ENCODE data around the gene ANAPC15.

Gene ANAPC15

DNA sequence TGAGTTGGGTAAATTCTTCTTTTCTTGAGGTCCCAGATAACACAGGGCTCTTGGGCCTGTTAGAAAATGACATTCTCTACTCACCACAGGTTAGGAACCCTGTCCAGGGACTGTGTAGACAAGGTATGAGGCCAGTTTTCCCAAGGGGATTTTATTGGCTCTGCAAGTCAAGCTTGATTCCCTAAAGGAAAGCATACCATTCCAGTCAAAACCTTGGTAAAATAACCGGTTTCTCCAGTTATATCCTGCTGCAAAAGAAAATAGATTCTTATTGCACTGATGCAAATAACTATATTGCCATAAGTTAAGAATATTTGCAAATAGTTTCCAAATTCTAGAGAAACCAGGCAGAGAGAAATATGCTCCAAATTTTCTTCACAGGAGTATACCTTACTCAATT, 13.5 kb upstream of the ANAPC15 start:
- no peak for DNase-seq (ENCODE audit: low read depth)

DNA sequence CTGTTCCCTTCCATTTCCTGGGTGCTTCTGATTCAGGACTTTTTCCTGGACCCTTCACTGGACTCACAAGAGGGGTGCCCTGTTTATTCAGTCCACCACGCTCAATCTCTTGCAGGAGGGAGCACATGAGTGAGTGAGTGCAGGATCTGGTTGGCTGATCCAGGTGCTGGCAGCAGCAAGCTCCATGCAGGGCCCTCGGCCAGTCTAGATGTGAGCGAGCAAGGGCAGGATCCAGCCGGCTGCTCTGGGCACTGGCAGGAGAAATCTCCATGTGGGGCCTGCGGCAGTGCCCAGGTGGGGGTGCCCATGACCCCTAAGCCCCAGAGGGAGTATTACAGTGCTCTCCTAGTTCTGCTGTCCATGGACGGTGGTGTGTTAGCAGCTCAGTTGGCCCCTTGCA, 11.6 kb upstream of the ANAPC15 start:
- DNase-seq (ENCODE audit: low read depth), result no peak

DNA sequence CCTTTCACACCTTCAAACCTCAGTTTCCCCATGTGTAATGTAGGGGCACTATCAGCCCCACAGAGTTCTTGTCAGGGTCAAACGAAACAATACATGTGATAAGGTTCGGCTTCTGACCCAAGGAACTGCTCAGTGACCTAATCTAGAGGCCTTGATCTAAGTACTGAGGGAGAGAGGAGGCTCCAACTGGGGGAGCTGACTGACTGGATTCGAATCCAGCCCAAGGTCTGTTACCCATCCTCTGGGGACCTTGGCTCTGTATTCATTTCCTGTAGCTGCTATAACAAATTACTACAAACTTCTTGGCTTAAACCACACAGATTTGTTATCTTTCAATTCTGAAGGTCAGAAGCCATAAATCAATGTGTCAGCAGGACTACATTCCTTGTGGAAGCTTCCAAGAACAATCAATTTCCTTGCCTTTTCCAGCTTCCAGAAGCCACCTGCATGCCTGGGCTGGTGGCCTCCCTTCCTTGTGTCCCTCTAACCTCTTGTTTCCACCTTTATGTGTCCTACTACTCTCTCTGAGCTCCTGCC, 10.7 kb upstream of the ANAPC15 start:
- no peak for DNase-seq (ENCODE audit: low read depth)

- DNase-seq (ENCODE audit: low read depth), result no peak
Observed at GRCh38 chr11:72122607-72123006, 10.1 kb upstream of the ANAPC15 start.

DNA sequence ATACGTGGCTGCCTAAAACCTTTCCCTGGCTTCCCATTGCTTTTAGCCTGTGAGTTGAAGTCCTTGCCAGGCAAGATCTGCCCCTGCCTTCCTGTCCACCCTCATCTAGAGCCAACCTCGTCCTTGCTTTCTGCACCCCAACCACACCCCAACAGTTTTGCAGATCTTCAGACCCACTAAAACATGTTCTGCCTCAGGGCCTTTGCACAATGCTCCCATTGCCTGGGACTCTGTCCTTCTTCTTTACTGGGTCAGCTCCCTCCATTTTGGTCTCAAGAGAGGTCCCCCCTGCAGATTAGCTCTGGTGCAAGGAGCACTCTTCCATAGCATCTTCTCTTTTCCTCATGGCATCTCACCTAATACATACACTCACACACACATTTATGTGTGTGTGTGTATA, 8.4 kb upstream of the ANAPC15 start:
- DNase-seq (ENCODE audit: low read depth), result no peak

DNA sequence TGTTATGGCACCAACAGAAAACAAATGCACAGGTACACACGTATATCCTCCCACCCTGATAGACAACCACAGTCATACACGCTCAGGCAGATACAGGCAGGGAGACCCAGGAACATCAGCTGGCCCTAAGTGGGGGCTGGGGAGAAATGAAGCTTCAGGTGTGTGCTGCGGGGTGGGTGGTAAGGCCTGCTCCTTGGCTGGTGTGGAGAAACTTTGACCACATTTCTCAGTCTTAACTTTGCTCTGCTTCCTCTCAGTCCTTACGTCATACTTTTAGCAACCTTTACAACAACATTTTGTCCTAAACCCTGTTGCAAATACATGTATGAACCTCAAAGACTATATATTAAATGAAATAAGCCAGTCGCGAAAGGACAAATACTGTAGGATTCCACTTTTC, 6.7 kb upstream of the ANAPC15 start:
- DNase-seq (ENCODE audit: low read depth), result no peak

- DNase-seq (ENCODE audit: low read depth), result no peak
Observed at GRCh38 chr11:72116019-72116755, 3.7 kb upstream of the ANAPC15 start.

DNA sequence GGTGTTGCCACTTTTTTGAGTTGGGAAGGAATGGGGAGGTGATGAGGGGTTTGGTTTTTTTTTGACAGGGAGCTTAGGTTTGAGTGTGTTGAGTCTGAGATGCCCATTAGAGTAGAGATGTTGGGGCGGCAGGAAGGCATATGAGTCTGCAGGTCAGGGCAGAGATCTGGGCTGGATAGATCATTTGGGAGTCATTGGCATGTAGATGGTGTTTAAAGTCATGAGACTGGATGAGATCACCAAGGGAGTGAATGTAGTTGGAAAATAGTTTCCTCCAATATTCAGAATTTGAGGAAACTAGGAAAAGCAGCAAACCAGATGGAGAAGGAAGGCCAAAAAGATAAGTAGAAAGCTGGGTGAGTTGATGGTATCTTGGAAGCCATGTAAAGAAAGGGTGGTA, 2.1 kb upstream of the ANAPC15 start:
- no peak for DNase-seq (ENCODE audit: low read depth)

DNA sequence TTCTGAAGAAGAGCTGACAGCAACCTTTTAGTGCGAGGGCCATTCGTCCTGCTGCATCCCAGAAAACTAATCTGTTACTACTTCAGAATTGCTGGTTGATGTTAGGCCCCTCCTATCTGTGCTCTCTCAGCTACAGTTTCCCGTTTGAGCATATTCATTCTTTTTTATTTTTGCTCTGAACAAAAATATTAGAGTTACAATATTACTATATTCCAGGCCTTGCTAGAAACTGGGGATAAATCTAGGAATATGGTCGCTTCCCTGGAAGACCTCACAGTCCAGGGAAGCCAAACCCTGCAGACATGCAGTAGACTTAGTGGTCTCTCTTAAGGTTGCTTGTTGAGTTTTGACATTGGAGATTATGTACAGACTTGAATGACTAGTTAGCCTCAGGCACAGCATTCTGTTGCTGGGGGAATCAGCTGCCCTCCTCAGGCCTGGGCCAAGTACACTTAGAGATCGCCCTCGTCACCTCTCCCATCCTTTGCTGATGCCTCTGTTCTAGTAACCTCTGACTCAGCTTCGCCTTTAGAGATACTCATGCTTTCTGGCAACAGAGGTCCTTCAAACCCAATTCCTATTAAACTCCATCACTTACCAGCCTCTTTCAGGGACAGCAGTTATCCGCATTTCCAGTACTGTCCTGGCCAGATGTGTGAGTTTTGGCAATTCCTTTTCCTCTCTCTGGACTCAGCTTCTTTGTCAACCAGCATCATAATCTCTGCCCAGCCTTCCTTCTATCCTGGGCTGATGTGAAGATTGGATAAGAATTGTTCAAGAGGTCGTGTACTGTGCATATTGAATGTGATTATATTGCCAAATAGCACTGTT, 698 bp upstream of the ANAPC15 start:
- no peak for DNase-seq (ENCODE audit: low read depth)

DNA sequence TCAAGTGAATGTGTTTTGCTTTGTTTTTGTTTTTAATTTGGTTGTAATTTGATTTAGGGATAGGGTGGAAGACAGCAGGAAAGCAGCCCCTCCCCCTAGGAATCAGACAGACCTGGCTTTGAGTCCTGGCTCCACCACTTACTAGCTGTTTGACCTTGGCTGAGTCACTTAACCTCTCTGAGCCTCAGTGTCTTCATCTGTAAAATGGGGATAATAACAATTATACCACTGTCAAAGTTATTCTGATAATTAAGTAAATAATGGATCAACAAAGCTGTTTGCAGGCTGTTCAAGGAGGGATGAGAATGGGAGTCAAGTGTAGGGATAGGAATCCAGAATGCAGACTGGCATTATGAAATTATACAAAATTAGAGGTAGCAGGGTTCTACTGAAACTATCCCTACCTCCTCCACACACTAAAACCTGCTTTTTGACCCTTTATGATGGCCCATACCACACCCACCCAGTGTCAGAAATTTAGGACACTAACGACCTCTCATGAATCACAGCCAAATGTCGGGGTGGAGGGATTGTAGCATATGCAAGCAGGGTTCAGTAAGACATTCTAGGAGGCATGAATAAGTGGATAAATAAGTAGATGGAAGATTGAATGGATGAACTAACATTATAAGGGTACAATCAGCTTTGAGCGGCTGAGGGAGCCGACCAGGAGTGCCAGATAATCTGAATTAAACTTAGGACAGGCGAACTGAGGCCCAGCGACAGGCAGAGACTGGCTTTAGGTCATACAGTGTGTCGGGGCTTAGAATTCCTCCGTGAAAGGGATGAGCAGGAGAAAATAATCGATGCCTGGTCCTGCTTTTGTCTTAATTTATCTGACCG, 974 bp downstream of the ANAPC15 start:
- DNase-seq (ENCODE audit: low read depth), result no peak

GRCh38 chr11:72105888-72106287, 6.6 kb downstream of the ANAPC15 start, which contains the start of gene TOMT:
Gene TOMT (plus strand): TSS chr11:72105924. CDS start chr11:72105952, 28 bp downstream.
- DNase-seq (ENCODE audit: low read depth), result no peak

GRCh38 chr11:72103754-72104167, 8.7 kb downstream of the ANAPC15 start:
- no peak for DNase-seq (ENCODE audit: low read depth)

- DNase-seq (ENCODE audit: low read depth), result peak; percentile 97
Observed at GRCh38 chr11:72102946-72103753, 9.3 kb downstream of the ANAPC15 start, which contains the start of gene LAMTOR1. Gene LAMTOR1 (minus strand): TSS chr11:72103297. CDS start chr11:72103224, 73 bp downstream.

DNA sequence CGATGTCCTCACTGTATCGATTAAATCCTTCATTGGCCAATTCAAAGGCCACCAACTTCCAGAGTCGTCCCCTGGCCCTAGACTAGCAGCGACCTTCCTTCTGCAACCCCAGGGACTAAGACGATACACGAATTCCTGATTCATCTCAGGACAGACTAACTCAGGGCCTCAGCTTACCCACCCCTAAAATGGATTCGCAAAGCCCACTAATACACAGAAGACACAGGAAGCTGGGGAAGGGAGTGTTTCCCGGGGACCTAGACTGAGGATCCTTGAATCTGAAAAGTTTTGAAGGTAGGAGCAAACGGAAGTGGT, 9.9 kb downstream of the ANAPC15 start:
- no peak for DNase-seq (ENCODE audit: low read depth)

GRCh38 chr11:72102162-72102561, 10.3 kb downstream of the ANAPC15 start:
- DNase-seq (ENCODE audit: low read depth), result no peak

DNA sequence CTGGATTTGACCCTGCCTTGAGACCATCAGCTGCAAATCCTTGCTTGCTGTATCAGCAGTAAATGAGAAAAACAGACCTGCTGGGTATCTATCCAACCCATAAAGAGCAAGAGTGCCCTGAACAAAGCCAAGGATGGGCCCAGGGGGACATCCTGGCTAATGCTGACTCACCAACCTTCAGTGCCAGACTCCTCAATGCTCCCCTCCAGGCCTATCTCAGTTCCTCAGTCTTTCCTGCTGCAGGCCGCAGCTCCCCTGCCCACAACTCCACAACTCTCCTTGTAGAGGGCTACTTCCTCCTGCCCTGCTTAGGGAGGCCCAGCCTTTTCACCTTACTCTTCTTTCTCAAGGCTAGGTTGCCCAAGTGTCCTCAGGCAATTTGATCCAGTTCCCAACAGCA, 12.0 kb downstream of the ANAPC15 start:
- DNase-seq (ENCODE audit: low read depth), result no peak

DNA sequence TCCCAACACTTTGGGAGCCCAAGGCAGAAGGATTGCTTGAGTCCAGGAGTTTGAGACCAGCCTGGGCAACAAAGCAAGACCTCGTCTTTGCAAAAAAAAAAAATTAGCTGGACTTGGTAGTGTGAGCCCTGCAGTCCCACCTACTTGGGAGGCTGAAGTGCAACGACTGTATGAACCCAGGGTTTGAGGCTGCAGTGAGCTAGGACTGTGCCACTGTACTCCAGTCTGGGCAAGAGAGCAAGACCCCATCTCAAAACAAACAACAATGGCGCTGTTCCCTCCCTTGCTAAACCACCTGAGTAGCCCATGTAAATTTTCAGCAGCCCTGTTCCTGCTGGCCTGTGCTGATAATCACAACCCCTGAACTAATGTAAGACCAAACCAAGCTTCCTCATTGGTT, 12.5 kb downstream of the ANAPC15 start:
- DNase-seq (ENCODE audit: low read depth), result no peak

- DNase-seq (ENCODE audit: low read depth), result no peak
Observed at GRCh38 chr11:72098741-72099140, 13.8 kb downstream of the ANAPC15 start.

GRCh38 chr11:72091292-72091691, 21.2 kb downstream of the ANAPC15 start:
- DNase-seq (ENCODE audit: low read depth), result no peak

DNA sequence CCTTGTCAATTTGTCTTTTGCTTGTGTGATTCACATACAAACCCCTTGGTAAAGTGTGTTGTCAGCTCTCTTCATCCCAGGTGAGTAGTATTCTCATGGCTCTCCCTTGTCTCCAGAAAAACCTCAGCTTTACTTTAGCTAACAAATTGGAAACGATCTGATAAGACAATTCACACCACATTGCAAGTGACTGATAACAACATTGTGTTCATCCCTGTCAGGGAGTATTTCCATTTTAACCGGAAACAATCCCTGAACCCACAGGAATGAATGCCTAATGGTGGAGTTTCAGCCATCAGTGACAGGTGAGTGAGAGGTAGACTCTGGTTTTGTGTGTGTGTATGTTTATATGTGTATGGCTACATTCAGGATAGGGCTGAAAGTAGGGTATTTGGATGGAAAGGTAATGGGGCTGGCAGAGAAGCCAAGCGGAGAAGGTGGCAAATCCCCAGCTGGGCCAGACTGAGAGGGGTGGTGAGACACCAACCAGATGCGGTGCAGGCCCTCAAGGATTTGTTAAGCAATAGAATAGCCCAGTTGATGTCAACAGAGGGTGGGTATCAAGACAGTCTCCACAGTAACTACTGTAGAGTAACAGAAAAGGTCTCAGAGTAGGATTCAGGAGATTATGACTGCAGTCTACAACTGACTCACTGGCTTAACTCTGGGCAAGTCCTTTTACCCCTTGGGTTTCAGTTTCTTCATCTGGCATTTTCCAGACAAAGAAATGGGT, 24.3 kb downstream of the ANAPC15 start:
- no peak for DNase-seq (ENCODE audit: low read depth)

All from HS-27A (cell line).